ENCODE results near the gene HECTD3.

HECTD3 gene
- 19.8 to 59.8 (median 36.0) reads per million in 18 experiments for total RNA-seq

DNA sequence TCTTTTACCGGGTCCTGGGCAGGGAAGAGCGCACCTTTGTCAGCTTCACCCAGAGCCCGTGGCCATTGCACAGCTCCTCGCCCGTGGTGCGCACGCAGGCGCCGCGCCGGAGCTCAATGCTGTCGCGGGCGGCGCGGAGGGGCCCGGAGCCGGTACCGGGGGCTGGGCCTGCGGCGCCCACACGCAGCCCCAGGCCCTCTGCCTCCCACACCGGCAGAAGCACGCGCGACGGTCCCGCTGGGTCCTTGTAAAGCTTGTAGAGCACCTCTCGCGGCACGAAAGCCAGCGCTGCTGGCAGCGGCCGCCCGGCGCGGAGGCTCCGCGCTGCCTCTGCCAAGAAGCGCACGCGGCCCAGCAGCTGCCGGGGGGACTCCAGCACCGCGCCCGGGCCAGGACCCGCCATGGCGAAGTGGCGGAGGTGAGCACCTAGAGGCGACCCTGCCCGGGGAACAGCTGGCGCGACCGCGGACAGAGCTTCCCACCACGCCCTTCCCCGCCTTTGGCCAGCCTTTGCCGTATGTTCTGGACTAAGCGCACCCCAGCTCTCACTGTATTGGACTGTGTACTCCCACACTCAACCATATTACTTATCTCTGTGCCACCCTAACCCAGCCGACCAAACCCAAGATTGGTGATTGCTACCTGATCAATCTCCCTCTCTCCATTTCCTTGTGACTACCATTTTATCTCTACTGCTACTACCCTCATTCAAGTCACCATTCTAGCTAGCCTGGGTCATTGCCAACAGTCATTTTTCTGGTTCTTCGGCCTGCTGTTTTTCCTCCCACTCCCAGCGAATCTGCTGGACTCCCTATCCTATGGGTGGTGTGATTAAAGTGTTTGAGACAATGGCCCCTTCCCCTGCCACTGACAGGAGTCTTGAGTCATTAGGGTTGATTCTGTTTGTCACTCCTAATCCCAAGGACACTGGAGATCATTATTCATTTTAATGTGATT lies at the start of gene HECTD3:
Gene HECTD3 (minus strand): TSS at position 470 of the 957 bp plus-strand sequence. CDS start 67 bp downstream, at position 403.
- peak; percentile 72 to 84 for DNase-seq

DNA sequence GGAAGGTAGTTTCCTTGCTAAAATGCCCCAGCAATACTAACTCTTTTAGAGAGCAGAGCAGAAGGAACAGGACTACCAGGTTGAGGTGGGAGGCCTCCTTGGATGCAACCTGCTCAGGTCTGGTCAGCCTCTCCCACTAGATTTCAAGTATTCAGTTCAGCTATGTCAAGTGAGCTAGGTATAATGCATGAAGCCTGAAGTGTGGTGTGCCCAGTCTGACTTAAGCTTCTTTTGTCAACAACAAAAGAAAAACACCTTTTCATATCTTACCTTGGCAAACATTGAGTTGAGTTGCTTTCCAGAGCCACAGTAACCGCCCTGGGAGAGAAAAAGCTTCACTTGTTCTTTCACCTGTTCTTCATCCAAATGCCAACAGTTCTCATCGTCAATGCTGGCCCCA lies 48.7 kb upstream of the HECTD3 start:
- no peak for DNase-seq

DNA sequence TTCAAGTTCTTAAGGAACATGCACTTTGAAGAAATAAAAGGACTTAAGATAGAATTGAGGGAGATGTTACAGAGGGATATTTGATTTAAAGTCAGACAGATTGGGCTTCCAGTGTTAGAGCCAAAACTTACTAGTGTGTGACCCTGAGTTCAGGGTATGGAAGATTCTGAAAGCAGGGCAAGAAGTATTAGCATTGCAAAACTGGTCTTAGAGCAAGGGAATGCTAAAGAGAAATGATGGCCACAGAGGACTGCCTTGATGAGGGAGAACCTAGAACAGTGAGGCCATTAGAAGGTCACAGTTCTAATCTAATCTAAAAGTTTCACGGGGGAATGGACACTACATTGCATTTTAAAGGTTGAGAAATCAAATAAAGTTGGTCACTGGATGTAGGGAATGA lies 46.4 kb upstream of the HECTD3 start:
- DNase-seq: no peak

DNA sequence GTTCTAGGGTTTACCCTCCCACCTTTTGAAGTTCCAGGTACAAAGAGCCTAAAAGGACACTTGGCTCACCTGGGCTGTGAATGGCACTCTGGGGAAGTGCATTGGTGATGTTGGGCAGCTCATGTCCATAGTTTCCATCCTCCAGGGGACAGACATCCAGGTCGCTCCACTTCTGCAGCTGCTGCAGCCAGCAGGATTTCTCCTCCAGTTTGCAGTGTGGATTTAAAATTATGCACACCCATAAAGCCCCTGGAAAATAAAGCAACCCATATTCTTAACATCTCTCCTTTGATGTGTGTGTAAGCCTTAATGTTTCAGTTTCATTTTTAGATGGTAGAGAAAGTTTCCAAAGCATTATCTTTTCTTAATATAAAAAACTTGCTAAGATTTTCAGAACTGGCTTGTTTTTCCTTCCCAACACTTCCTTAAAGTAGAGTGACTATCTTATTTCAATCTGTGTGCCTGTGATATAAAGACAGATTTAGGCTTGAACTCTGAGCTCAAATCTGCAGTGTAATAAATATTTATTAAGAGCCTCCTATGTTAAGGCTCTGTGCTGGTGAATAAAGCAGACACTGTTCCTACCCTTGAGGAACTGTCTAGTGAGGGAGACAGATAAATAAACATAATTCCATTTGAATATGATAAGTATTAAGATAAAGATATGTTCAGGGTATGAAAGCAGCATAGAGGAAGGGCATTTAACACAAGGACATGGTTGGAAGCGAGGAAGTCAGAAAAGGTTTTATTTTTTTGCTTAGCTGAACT lies 40.1 kb upstream of the HECTD3 start:
- no peak for DNase-seq

DNA sequence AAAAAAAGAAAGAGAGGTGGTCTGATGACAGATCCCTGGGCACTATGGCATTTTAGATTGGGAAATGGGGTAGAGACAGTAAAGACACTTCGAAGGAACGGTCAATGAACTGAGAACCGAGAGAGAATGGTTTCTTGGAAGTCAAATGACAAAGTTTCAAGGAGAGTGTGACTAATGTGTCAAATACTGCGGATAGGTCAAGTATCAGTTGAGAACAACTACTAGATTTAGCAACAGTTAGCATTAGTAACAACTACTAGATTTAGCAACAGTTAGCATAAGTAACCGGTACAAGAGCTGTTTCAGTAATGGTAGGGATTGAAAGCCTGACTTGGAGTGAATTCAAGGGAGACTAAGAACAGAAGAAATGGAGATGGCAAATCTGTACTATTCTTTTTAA lies 35.9 kb upstream of the HECTD3 start:
- DNase-seq: peak; percentile 12 to 33

DNA sequence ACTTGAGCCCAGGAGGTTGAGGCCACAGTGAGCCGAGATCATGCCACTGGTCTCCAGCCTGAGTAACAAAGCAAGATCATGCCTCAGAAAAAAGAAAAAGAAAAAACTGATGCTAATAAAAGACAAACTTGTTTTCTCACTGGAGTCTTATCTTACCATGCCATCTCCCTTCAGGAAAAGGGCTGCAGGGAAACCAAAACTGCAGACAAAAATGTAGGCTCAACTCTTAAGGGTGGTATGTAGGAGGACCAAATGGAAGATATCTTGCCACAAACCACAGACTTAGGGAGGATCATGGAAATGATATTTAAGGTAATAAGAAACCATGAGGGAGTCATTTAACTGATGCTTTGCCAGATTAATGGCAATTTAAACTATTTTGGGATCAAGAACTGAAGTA lies 33.8 kb upstream of the HECTD3 start:
- DNase-seq: no peak

DNA sequence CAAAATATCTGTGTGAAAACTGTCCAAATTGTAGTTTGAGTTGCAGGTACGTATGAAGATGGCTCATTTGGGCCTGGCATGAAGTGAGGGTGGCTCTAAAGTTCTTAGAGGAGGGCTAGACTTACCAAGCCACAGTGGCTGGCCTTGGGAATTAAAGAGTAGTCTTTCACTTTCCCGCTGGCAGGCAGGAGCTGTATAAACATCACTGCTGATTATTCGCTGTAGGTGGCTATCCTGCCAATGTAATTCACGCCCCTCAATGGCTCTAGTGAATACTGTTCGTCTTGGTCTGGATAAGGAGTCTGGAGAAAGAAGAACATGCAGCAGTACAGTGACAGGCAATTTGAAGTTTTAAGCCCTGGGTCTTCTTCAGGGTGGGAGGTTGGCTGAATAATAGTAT lies 32.0 kb upstream of the HECTD3 start:
- DNase-seq: no peak

DNA sequence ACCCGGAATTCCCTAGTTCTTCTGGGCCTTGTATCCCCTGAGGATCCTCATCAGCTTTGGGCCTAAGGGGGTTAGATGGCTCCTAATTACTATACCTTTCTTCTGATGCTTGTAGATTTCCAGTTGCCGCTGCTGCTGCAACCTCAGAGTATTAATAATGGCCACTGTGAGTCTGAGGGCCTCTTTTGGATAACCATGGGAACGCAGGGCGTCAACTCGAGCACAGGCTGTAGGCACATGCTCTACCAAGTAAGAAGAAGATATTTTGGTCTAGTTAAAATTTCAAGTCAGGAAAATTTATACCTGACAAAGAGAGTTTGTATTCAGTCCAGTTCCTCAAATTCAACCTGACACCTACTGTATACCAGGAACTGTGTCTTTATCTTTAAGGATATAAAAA lies 29.2 kb upstream of the HECTD3 start:
- DNase-seq: no peak

DNA sequence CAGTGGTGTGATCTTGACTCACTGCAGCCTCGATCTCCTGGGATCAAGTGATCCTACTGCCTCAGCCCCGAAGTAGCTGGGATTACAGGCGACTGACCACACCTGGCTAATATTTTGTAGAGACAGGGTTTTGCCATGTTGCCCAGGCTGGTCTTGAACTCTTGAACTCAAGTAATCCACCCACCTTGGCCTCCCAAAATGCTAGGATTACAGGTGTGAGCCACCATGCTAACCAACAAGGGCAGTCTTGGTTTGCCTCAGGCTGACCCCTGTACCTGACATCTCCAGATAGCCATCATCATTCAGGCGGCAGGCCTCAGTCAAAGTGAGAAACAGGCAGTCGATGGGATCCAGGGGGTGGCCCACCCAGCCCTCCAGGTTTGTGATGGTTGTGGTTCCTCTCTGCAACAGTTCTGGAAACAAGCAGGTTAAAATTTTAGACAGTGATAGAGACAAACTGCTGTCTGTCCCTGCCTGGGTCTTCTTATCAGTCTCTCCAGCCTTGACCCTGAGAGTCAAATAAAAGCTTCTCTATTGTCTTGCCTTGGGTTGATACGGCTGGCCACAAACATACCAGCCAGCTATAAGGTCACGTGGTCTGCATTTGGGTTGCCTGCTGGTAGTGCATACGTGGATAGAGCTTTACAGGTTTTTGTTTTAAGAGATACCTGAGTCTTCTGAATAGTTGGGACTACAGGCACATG lies 27.7 kb upstream of the HECTD3 start:
- DNase-seq: no peak

DNA sequence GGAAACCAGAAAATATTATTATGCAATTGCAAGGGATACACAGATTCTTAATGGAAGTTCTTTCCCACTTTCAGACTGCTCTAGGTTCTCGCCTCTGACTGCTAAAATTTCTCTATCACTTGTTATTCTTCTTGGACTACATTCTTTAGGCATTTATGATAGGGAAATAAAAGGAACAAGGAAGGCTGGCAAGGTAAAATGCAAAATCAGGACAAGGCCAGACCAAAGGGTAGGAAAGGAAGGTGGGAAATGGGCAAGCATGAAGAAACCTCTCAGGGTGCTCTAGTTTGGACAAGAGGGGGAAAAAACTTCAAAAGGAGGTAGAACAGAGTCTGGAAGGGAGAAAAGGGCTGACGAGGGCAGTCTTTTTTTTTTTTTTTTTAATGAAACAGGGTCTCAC lies 27.1 kb upstream of the HECTD3 start:
- no peak for DNase-seq

DNA sequence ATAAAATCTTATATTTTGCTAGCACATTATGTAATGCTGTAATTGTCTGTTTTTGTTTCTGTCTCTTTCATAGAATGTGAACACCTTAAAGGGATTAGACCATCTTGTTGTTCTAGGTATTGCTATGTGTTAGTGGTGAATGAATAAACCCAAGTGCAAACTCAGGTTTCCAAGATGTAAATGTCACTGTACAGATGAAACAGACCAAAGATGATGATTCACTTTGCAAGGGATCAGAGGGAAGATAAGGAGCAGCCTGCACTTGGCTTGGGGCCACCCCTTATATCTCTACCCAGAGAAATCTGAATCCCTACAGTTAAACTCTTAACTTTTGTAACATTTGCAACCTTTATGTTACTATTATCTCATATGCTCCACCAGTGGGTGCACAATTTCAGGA lies 26.3 kb upstream of the HECTD3 start:
- no peak for DNase-seq

DNA sequence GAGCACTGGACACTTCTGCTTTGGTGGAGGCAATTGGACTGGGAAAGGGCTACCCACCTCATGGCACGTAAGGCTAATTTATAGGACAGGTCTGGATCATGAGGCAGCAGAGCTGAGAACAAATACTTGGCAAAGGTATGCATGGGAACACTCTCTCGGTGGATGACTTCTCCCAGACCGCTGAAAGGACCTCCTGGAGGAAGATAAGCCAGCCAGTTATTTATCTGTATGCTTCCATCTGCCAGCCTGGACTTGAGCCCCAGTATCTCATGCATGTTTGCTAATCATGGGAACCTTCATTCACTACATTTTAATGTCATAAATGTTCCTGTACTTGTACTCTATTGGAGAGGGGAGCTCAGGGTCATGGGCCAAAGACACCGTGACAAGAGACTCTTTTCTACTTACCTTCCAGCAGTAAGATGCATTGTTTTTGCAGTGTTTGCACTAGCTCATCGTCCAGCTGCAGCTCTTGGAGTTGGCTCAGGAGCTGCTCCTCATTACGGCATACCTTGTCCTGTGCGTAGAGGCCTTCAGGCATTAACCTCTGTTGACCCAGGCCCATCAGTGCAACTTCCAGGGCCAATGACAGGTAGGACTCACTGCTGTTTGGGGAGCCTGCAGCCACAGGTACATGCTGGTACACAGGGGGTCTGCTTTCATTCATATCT lies 24.6 kb upstream of the HECTD3 start:
- no peak for DNase-seq

DNA sequence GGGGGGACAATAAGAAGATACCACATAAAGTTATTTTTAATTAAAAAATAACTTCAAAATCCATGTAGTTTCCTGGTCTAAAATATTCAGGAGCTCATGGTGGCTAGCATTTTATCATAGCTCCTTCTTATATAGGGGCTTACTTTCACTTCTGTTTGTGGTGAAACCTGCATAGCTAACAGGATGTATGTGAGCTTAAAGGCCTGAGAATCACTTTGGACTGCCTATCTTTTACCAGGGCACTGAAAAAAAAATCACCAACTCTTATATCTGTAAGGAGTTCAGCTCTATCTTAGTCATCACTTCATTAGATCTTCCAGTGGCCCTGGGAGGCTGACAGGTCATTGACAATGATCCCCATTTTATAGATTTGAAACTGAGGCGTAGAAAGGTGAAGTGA lies 22.2 kb upstream of the HECTD3 start:
- DNase-seq: no peak

DNA sequence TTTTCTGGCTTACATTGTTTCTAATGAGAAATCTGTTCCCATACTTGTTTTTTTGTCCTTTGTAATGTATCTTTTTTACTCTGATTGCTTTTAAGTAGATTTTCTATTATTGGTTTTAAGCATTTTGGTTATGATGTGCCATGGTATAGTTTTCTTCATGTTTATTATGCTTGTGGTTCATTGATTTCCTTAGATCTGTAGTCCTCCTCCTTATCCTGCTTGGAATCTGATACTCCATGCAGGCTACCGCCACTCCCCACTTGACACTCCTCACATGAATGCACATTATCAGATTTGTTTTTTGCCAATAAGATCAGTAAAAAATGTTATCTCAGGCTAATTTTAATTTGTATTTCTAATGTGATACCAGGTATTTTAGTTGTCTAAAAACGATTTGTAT lies 21.7 kb upstream of the HECTD3 start:
- DNase-seq: no peak

DNA sequence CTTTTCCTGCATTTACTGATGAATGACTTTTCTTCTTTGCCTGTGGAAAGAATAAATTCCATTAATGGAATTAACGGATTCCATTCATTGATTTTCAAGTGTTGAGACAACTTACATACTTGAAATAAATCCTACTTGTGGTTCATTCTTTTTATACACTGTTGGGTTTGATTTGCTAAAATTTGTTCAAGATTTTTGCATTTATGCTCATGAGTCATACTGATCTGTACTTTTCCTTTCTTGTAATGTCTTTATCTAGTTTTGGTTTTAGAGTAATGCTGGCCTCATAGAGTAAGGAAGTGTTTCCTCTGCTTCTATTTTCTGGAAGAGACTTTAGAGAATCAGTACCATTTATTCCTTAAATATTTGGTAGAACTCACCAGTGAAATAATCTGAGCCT lies 15.3 kb upstream of the HECTD3 start:
- DNase-seq: no peak

DNA sequence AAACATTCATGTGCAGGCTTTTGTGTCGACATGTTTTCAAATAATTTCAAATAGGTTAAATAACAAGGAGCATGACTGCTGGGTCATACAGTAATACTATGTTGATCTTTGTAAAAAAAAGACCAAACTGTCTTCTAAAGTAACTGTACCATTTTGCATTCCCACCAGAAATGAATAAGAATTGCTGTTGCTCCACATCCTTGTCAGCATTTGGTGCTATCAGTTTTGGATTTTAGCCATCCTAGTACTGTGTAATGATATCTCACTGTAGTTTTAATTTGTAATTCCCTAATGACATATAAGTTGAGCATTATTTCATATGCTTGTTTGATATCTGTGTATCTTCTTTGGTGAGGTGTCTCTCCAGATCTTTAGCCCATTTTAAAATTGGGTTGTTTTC lies 12.5 kb upstream of the HECTD3 start:
- DNase-seq: no peak

DNA sequence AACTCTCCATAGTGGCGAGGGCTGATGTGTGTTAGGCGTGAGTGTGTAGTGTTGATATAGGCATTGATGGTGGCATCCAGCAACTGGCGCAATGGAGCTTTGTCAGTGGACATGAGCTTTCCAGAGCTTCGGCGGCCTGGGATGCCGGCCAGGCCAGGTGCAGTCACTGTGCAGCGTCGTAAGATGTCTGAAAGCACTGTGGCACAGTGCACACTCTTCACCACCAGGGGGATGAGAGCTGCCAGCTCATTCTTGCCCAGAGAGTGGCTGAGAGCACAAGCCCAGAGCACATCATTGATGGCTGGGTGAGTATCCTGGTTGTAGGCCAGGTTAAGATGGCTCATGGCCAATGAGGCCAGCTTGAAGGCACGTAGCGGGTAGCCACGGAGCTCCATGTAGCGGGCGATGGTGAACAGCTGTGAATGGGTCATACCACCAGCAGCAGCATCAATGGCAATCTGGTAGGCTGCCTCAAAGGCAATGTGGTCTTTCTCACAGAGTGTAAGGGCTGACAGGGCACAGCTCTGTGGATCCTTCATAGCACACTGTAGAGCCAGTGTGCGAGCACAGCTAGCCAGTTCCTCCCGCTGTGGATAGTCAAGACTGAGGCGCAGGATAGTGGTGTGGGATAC lies 7.6 kb upstream of the HECTD3 start:
- peak; percentile 46 to 67 for DNase-seq

DNA sequence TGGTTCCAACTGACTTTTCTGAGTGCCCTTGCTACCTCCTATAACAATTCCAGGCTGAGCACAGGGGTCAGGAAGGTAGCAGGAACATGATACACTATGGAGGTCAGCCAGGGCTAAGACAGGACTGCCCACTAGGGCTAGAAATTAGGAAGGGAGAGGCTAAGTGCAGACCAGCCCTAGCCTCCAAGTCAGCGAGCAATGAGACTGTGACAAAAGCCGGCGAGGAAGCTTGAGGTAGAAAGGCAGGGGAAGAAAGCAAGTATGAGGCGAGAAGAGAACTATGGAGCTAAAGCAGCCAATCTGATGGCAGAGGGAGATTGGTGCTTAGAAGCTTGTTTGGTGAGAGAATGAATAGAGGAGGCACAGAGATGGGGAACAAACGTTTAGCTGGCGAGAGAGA lies 5.6 kb upstream of the HECTD3 start:
- DNase-seq: peak in 1 of 2 donors; percentile 8

DNA sequence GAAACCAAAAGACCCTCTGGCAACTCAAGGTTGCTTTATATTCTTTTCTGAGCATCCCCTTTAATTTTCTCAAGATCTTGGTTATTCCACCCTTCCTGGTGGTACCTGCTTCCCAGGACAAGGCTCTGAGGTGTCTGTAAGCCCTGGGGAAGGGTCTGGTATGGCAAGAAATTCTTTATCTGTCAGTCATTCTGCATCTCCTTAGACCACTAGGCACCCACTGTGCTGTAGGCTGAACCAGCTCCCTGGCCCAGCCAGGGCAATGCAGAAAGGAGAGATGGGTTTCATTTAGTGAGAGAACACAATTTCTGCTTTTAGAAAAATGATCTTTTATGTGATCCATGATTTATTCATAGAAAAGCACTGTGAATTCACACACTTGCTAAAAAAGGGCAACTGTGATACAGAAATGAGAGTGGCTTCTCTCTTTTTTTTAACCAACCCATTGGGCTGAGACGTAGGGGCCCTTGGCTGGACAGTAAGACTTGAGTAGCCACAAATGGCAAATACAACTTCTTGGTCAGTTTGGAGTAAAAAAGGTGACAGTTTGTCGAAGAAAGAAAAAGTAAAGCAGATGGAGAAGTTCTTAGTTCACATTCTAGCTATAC lies 5.1 kb upstream of the HECTD3 start:
- DNase-seq: no peak

DNA sequence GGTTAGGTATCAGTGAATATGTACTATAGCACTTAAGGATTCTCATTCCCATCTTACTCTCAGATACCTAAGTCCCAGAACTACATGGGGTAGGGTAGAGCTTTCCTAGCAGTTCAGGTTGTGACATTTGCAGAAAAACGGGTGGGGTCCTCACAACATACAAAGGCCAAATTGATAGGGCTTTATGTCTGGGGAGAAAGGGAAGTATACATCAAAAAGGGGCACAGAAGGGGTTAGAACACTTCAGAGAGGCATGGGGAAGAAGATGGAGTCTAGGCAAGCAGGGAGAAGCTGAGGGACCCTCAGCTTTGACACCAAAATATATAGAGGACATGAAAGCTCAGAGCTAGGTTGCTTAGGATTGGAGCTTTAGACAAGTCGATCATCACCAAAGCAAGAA lies 4.6 kb upstream of the HECTD3 start:
- DNase-seq: no peak

DNA sequence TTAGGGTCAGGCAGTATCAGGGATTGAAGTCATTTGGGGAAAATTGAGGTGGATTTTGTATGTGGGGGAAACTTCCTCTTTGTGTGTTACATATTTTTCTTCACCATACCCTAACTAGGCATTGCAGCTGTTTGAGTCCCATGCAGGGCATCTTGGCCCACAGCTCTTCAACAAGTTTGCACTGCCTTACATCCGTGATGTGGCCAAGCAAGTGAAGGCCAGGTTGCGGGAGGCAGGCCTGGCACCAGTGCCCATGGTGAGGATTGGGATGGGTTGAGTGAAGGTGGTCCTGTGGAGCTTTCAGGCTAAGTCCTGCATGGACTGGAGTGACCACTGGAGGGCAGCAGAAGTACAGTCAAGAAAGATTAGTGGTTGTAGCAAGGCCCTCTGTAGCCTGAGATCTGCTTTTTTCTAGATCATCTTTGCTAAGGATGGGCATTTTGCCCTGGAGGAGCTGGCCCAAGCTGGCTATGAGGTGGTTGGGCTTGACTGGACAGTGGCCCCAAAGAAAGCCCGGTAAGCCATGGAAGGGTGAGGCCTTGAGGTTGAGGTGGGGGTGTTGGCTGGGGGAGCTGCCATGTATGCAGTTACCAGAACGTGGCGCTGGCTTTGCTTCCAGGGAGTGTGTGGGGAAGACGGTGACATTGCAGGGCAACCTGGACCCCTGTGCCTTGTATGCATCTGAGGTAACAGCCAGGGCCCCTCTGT lies 3.4 kb upstream of the HECTD3 start:
- DNase-seq: peak; percentile 81 to 82
